Liver (tissue), 9 donors: ENCODE measurements around the gene TTC9C. TPM values are rescaled to one million over a fixed set of nuclear protein-coding genes. Genes with fewer than 3 reads are reported as not detected.

ENCODE experiments used
- DNase-seq: peaks from one replicate; pipeline ENCODE4 v3.0.0-alpha.2; 2017; ENCODE audit warnings: low spot score
- H3K27ac ChIP-seq, 2 donors: one replicate each; pipeline ENCODE4 v1.7.0; 2013; ENCODE audit warnings: inconsistent platforms in 2 of 2, low read length in 2 of 2, control low read depth in 1 of 2, low read depth in 1 of 2, mild to moderate bottlenecking in 1 of 2
- H3K27me3 ChIP-seq, 4 donors: one replicate each; pipeline versions ENCODE4 v1.6.1 to v1.7.0; 2013; ENCODE audit warnings: low read length in 3 of 4, inconsistent platforms in 1 of 4, mild to moderate bottlenecking in 1 of 4, moderate library complexity in 1 of 4; ENCODE audit not compliant: control insufficient read depth in 4 of 4, insufficient read depth in 4 of 4
- H3K36me3 ChIP-seq, 4 donors: one replicate each; pipeline versions ENCODE4 v1.6.1 to v1.7.0; 2013; ENCODE audit warnings: low read length in 3 of 4, mild to moderate bottlenecking in 3 of 4, low read depth in 1 of 4, moderate library complexity in 1 of 4; ENCODE audit not compliant: control insufficient read depth in 4 of 4, insufficient read depth in 3 of 4
- H3K4me1 ChIP-seq, 4 donors: one replicate each; pipeline versions ENCODE4 v1.6.1 to v1.7.0; 2013; ENCODE audit warnings: low read length in 3 of 4, mild to moderate bottlenecking in 3 of 4, moderate library complexity in 1 of 4; ENCODE audit not compliant: control insufficient read depth in 4 of 4, insufficient read depth in 4 of 4
- H3K4me3 ChIP-seq, 3 donors: one replicate each; pipeline versions ENCODE4 v1.6.1 to v1.7.0; 2013; ENCODE audit warnings: low read length in 3 of 3, control low read depth in 1 of 3, low read depth in 1 of 3, mild to moderate bottlenecking in 1 of 3
- H3K9ac ChIP-seq, 2 donors: one replicate each; pipeline ENCODE4 v1.7.0; 2013; ENCODE audit warnings: low read length in 2 of 2, mild to moderate bottlenecking in 2 of 2, moderate library complexity in 2 of 2, control low read depth in 1 of 2, low read depth in 1 of 2
- H3K9me3 ChIP-seq, 4 donors: one replicate each; pipeline versions ENCODE4 v1.6.1 to v1.7.0; 2013; ENCODE audit warnings: low read length in 3 of 4; ENCODE audit not compliant: control insufficient read depth in 4 of 4
- ATF3 ChIP-seq: IDR thresholded peaks from 2 replicates; pipeline ENCODE4 v1.6.1; 2016; ENCODE audit warnings: antibody characterized with exemption
- CTCF ChIP-seq: fragments of 150-350 bp; IDR thresholded peaks from 2 replicates; pipeline ENCODE4 v1.5.1; 2017; ENCODE audit warnings: improper control_type of control experiment, low read depth, low read length; ENCODE audit not compliant: missing input control
- EGR1 ChIP-seq, 2 donors: IDR thresholded peaks; 2 replicates each; pipeline ENCODE4 v1.6.1; 2016 to 2018; ENCODE audit warnings: antibody characterized with exemption in 2 of 2, low read depth in 2 of 2
- FOXA2 ChIP-seq: IDR thresholded peaks from 2 replicates; pipeline ENCODE4 v1.6.1; 2016; ENCODE audit warnings: antibody characterized with exemption
- GABPA ChIP-seq, 2 donors: IDR thresholded peaks in 1 of 2; conservative IDR thresholded peaks in 1 of 2; 2 replicates each; pipeline ENCODE4 v1.6.1; 2016; ENCODE audit warnings: antibody characterized with exemption in 2 of 2, mild to moderate bottlenecking in 1 of 2, moderate library complexity in 1 of 2
- HNF4A ChIP-seq, 2 donors: conservative IDR thresholded peaks; 2 replicates each; pipeline ENCODE4 v1.6.1; 2016; ENCODE audit warnings: antibody characterized with exemption in 2 of 2, mild to moderate bottlenecking in 2 of 2
- HNF4G ChIP-seq: IDR thresholded peaks from 2 replicates; pipeline ENCODE4 v1.6.1; 2016; ENCODE audit warnings: antibody characterized with exemption
- JUND ChIP-seq, 2 donors: IDR thresholded peaks; 2 replicates each; pipeline ENCODE4 v1.6.1; 2016; ENCODE audit warnings: antibody characterized with exemption in 2 of 2
- MAX ChIP-seq: IDR thresholded peaks from 2 replicates; pipeline ENCODE4 v1.6.1; 2016; ENCODE audit warnings: antibody characterized with exemption
- NR2F2 ChIP-seq: IDR thresholded peaks from 2 replicates; pipeline ENCODE4 v1.6.1; 2016; ENCODE audit warnings: antibody characterized with exemption
- RAD21 ChIP-seq, 2 donors: IDR thresholded peaks; 2 replicates each; pipeline ENCODE4 v1.6.1; 2016; ENCODE audit warnings: antibody characterized with exemption in 2 of 2, mild to moderate bottlenecking in 2 of 2
- REST ChIP-seq: IDR thresholded peaks from 2 replicates; pipeline ENCODE4 v1.6.1; 2016; ENCODE audit warnings: antibody characterized with exemption, mild to moderate bottlenecking
- RXRA ChIP-seq, 2 donors: IDR thresholded peaks; 2 replicates each; pipeline ENCODE4 v1.6.1; 2017 to 2018; ENCODE audit warnings: antibody characterized with exemption in 2 of 2, mild to moderate bottlenecking in 1 of 2
- SP1 ChIP-seq: IDR thresholded peaks from 2 replicates; pipeline ENCODE4 v1.6.1; 2018; ENCODE audit warnings: antibody characterized with exemption, mild to moderate bottlenecking
- TAF1 ChIP-seq: conservative IDR thresholded peaks from 2 replicates; pipeline ENCODE4 v1.6.1; 2016; ENCODE audit warnings: antibody characterized with exemption, mild to moderate bottlenecking
- YY1 ChIP-seq: IDR thresholded peaks from 2 replicates; pipeline ENCODE4 v1.6.1; 2016; ENCODE audit warnings: antibody characterized with exemption, mild to moderate bottlenecking
- ZBTB33 ChIP-seq: IDR thresholded peaks from 2 replicates; pipeline ENCODE4 v1.6.1; 2016; ENCODE audit warnings: antibody characterized with exemption
- WGBS: extraction: QIAGEN DNeasy Blood & Tissue Kit; methylation state at CpG from one replicate; pipeline ENCODE4 v1.1.7; 2013; 5-methylcytosine and 5-hydroxymethylcytosine counted together
- polyA plus RNA-seq, 2 donors: library from polyadenylated mRNA; stranded (reverse) in 1 of 2; unstranded in 1 of 2; fragments of 200-250 nt in 1 of 2; fragments of >200 nt in 1 of 2; fragmentation: Nextera tagmentation in 1 of 2; extraction: Ambion mirVana in 1 of 2; gene quantifications; one replicate each; pipeline versions ENCODE4 v1.2.1 to v1.2.3, GENCODE V29; 2013 to 2015
- total RNA-seq, 2 donors: library from RNA; depleted of rRNA; stranded (reverse); fragments of >200 nt; gene quantifications; one replicate each; pipeline ENCODE4 v1.2.3, GENCODE V29; 2014
- donor health status: healthy.
- donor health status: healthy.
- donor health status: healthy.
- donor health status: healthy.
- donor health status: healthy.

TTC9C gene
- total and polyA plus RNA-seq, 4 donors, result 10.0 to 16.1 (median 13.0) TPM

- Histone ChIP-seq H3K27me3 (no peaks in the 10 kb centered on the region), H3K9ac (peak overlapping the region; percentile 79 to 93), H3K4me3 (peak overlapping the region; percentile 55 to 85 (median 56)), H3K4me1 (peaks cover 19 to 62% (median 51%) of the 10 kb centered on the region in 4 donors), H3K27ac (peak overlapping the region; percentile 93 to 95), H3K36me3 (peaks cover 0 to 4% (median 1%) of the 10 kb centered on the region in 4 donors), H3K9me3 (no peaks in the 10 kb centered on the region)
- TF ChIP-seq HNF4G (no peak), HNF4A (conservative IDR thresholded peaks at IDR 0.05) (no peak), ATF3 (no peak), FOXA2 (no peak), SP1 (no peak), MAX (no peak), GABPA (IDR thresholded peaks at IDR 0.05 in 1 of 2, conservative IDR thresholded peaks at IDR 0.05 in 1 of 2) (no peak), TAF1 (no peak), JUND (IDR thresholded peaks at IDR 0.05) (no peak), RXRA (IDR thresholded peaks at IDR 0.05) (no peak), ZBTB33 (no peak), EGR1 (IDR thresholded peaks at IDR 0.05; ENCODE audit: low read depth in 2 of 2) (no peak), NR2F2 (no peak)
- 4% methylated on average over 7 of the region's 7 CpGs for WGBS
- DNase-seq, result peak; percentile 62
These were observed 19.5 kb upstream of the TTC9C start for GRCh38 chr11:62708793-62709192.

- Histone ChIP-seq H3K9me3 (no peaks in the 10 kb centered on the region), H3K27me3 (no peaks in the 10 kb centered on the region), H3K27ac (peak overlapping the region; percentile 93 to 95), H3K9ac (peak overlapping the region; percentile 79 to 93), H3K36me3 (peaks cover 0 to 7% (median 4%) of the 10 kb centered on the region in 4 donors), H3K4me3 (peak overlapping the region; percentile 55 to 85 (median 56)), H3K4me1 (peaks cover 20 to 68% (median 56%) of the 10 kb centered on the region in 4 donors)
- DNase-seq, result peak; percentile 93
- 5% methylated on average over 47 of the region's 47 CpGs for WGBS
- TF ChIP-seq JUND (IDR thresholded peaks at IDR 0.05), result no peak
- peak in 1 of 2 donors; percentile 8 for TF ChIP-seq RAD21 (IDR thresholded peaks at IDR 0.05)
- TF ChIP-seq MAX, result peak; percentile 57
- TF ChIP-seq SP1, result no peak
- TF ChIP-seq GABPA (IDR thresholded peaks at IDR 0.05 in 1 of 2, conservative IDR thresholded peaks at IDR 0.05 in 1 of 2), result peak; percentile 44 to 81
- peak; percentile 7 to 18 for TF ChIP-seq HNF4A (conservative IDR thresholded peaks at IDR 0.05)
- peak; percentile 35 for TF ChIP-seq NR2F2
- TF ChIP-seq ZBTB33, result peak; percentile 85
- peak; percentile 86 for TF ChIP-seq TAF1
- TF ChIP-seq YY1, result peak; percentile 100
- peak; percentile 26 for TF ChIP-seq FOXA2
- TF ChIP-seq CTCF, result no peak
- TF ChIP-seq REST, result peak; percentile 62
- TF ChIP-seq RXRA (IDR thresholded peaks at IDR 0.05), result peak; percentile 24 to 51
- TF ChIP-seq ATF3, result no peak
These were observed 18.9 kb upstream of the TTC9C start for GRCh38 chr11:62709247-62710000.
